A673 (cell line): ENCODE measurements around the gene DACT1.

Experiments used
- CTCF ChIP-seq: fragments of 300-800, 200-600 bp; sonication (generic); conservative IDR thresholded peaks from 2 replicates; pipeline ENCODE4 v1.5.1; 2017; ENCODE audit warnings: low read depth, mild to moderate bottlenecking, antibody characterized with exemption, low read length, moderate library complexity, mixed read lengths
- EZH2 ChIP-seq: fragments of 200-600 bp; sonication (generic); IDR thresholded peaks from 2 replicates; pipeline ENCODE4 v1.6.1; 2017; ENCODE audit warnings: borderline replicate concordance, low read depth, mild to moderate bottlenecking, mixed read lengths, antibody characterized with exemption, low read length; ENCODE audit not compliant: poor library complexity, severe bottlenecking

- TF ChIP-seq EZH2 (no peak), CTCF (no peak)
These were observed 31.2 kb downstream of the DACT1 start for GRCh38 chr14:58668848-58669480.
